ENCODE measurements around the gene PLEKHJ1.

The PLEKHJ1 gene

GRCh38 chr19:2212861-2213711, 23.0 kb downstream of the PLEKHJ1 start:
- H3K4me1 ChIP-seq (ENCODE audit: insufficient read depth, low read length, poor library complexity, severe bottlenecking): no peaks in the 10 kb centered on the region
- no peaks in the 10 kb centered on the region for H4K20me1 ChIP-seq (ENCODE audit: insufficient read depth, low read length, poor library complexity, severe bottlenecking)
- no peak overlapping the region for H3K4me2 ChIP-seq (ENCODE audit: low read depth, low read length, poor library complexity, severe bottlenecking)
- TF ChIP-seq CTCF (conservative IDR thresholded peaks at IDR 0.05; ENCODE audit: low read length) (no peak), EZH2phosphoT487 (IDR thresholded peaks at IDR 0.05; ENCODE audit: borderline replicate concordance) (no peak)
- H3K9me3 ChIP-seq (ENCODE audit: insufficient read depth, low read depth, low read length): no peaks in the 10 kb centered on the region
- no peaks in the 10 kb centered on the region for H3K9me2 ChIP-seq (replicated peaks; ENCODE audit: low read depth, low read length)
- H3K9ac ChIP-seq (ENCODE audit: low read depth, low read length, poor library complexity, severe bottlenecking): no peak overlapping the region
- no peak overlapping the region for H3K4me3 ChIP-seq (ENCODE audit: low read length, poor library complexity, severe bottlenecking)
- H3K79me2 ChIP-seq (ENCODE audit: insufficient read depth, low read length): no peaks in the 10 kb centered on the region
- H2AFZ ChIP-seq (ENCODE audit: low read length): no peak overlapping the region
- no peaks in the 10 kb centered on the region for H3K27me3 ChIP-seq (ENCODE audit: insufficient read depth, low read length, poor library complexity, severe bottlenecking)
- H3F3A ChIP-seq (ENCODE audit: low read depth): no peaks in the 10 kb centered on the region
- peaks cover 100% of the 10 kb centered on the region; the same call in 1 of the 2 replicates for H3K36me3 ChIP-seq (ENCODE audit: insufficient read depth, low read length)

GRCh38 chr19:2210987-2211740, 25.0 kb downstream of the PLEKHJ1 start:
- Histone ChIP-seq H4K20me1 (ENCODE audit: insufficient read depth, low read length, poor library complexity, severe bottlenecking) (no peaks in the 10 kb centered on the region), H3K4me2 (ENCODE audit: low read depth, low read length, poor library complexity, severe bottlenecking) (no peak overlapping the region), H3K9ac (ENCODE audit: low read depth, low read length, poor library complexity, severe bottlenecking) (no peak overlapping the region), H3K9me3 (ENCODE audit: insufficient read depth, low read depth, low read length) (no peaks in the 10 kb centered on the region), H2AFZ (ENCODE audit: low read length) (no peak overlapping the region), H3K9me2 (replicated peaks; ENCODE audit: low read depth, low read length) (no peaks in the 10 kb centered on the region), H3K4me1 (ENCODE audit: insufficient read depth, low read length, poor library complexity, severe bottlenecking) (no peaks in the 10 kb centered on the region), H3K27me3 (ENCODE audit: insufficient read depth, low read length, poor library complexity, severe bottlenecking) (no peaks in the 10 kb centered on the region), H3F3A (ENCODE audit: low read depth) (no peaks in the 10 kb centered on the region), H3K36me3 (ENCODE audit: insufficient read depth, low read length) (peaks cover 100% of the 10 kb centered on the region; the same call in 1 of the 2 replicates), H3K79me2 (ENCODE audit: insufficient read depth, low read length) (no peaks in the 10 kb centered on the region), H3K4me3 (ENCODE audit: low read length, poor library complexity, severe bottlenecking) (no peak overlapping the region)
- TF ChIP-seq EZH2phosphoT487 (IDR thresholded peaks at IDR 0.05; ENCODE audit: borderline replicate concordance) (no peak), CTCF (conservative IDR thresholded peaks at IDR 0.05; ENCODE audit: low read length) (no peak)

GRCh38 chr19:2210206-2210605, 25.9 kb downstream of the PLEKHJ1 start:
- Histone ChIP-seq H3K79me2 (ENCODE audit: insufficient read depth, low read length) (no peaks in the 10 kb centered on the region), H4K20me1 (ENCODE audit: insufficient read depth, low read length, poor library complexity, severe bottlenecking) (no peaks in the 10 kb centered on the region), H3K27me3 (ENCODE audit: insufficient read depth, low read length, poor library complexity, severe bottlenecking) (no peaks in the 10 kb centered on the region), H3F3A (ENCODE audit: low read depth) (no peaks in the 10 kb centered on the region), H3K9me2 (replicated peaks; ENCODE audit: low read depth, low read length) (no peaks in the 10 kb centered on the region), H3K4me2 (ENCODE audit: low read depth, low read length, poor library complexity, severe bottlenecking) (no peak overlapping the region), H3K4me3 (ENCODE audit: low read length, poor library complexity, severe bottlenecking) (no peak overlapping the region), H2AFZ (ENCODE audit: low read length) (no peak overlapping the region), H3K9me3 (ENCODE audit: insufficient read depth, low read depth, low read length) (no peaks in the 10 kb centered on the region), H3K4me1 (ENCODE audit: insufficient read depth, low read length, poor library complexity, severe bottlenecking) (no peaks in the 10 kb centered on the region), H3K36me3 (ENCODE audit: insufficient read depth, low read length) (peaks cover 99% of the 10 kb centered on the region; the same call in 1 of the 2 replicates), H3K9ac (ENCODE audit: low read depth, low read length, poor library complexity, severe bottlenecking) (no peak overlapping the region)
- TF ChIP-seq EZH2phosphoT487 (IDR thresholded peaks at IDR 0.05; ENCODE audit: borderline replicate concordance) (no peak), CTCF (conservative IDR thresholded peaks at IDR 0.05; ENCODE audit: low read length) (no peak)

All from Loucy (cell line).